NCI-H1930 (cell line): ENCODE results near the gene GJB4.

Experiments
- DNase-seq, 2 experiments: peaks; one replicate each; lab custom pipeline; 2025; lab: John Stamatoyannopoulos, UW

The GJB4 gene

DNA sequence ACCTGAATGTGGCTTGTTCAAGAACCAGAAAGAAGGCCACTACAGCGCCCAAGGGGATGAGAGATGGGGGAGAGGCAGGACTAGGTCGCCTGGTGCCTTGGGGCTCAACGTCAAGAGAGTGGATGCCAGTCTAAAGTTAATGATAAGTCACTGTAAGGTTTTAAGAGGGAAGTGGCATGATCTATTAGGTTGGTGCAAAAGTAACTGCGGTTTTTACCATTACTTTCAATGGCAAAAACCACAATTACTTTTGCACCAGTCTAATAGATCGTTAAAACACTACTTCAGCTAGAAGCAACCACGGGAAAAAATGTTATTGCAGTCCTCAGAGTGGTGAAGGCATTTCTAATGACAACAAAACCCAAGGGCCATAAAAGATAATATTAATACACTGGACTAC lies 18.8 kb downstream of the GJB4 start:
- DNase-seq = no peak

DNA sequence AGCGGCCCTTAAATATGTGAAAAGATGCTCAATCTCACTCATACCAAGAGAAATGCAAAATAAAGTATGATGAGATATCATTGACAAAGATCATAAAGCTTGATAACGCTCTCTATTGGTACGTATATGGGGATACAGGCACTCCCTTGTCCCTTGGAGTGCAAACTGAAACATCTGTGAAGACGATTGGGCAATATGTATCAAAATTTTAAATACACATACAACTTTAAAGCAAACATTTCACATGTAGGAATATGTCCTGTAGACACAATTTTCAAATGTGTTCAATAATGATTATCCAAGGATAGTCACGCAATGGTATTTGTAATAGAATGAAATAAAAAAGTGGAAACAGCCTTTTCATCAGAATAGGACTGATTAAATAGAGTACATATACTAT lies 19.5 kb downstream of the GJB4 start:
- DNase-seq = no peak

DNA sequence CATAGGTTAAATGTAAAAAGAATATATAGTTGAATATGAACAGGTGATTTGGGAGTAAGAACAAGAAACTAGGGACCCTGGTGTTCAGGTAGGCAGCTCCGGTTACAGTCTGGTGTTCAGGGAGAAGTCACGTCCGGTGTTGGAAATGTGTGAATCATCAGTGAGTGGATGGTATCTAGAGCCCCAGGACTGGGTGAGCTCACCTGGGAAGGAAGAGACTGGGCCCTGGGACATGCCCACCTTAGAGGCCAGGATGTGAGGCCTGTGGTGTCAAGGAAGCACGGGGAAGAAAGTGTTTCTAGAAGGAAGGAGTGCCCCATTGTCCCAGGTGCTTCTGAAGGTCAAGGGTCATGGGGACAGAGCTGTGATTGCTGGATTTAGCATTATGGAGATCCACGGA lies 20.0 kb downstream of the GJB4 start:
- DNase-seq = no peak

DNA sequence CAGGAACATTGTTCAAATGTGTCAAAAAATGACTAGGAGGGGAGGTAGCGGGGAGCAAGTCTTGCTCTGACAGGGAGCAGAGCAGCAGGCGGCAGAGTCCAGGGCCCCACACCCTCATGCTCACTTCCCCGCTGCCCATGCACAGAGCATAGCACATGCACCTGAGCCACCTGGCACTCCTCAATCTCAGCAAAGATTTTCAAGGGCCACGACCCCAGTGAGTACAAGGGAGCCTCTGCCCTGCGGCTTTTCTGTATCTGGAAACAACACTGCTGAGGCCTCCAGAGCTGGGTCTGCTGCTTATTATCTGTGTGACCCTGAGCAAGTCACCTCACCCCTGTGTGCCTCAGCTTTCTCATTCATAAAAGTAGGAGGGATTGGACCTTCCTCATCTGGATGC lies 20.4 kb downstream of the GJB4 start:
- no peak for DNase-seq

DNA sequence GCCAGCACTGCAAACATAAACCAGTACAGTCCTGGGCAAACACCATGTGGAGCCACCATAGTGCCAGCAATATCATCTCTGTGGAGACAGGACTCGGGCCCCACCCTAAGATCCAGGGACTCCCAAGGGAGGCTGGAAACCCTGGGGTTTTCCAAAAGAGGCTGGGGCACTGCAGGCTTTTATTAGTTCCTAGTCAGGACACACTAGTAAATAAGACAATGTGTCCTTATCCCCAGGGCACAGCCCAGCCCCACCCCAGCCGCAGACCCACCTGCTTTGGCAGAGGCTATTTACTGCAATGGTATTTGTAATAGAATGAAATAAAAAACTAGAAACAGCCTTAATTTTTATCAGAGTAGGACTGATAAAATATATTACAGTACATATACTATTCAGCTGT lies 21.0 kb downstream of the GJB4 start:
- DNase-seq = no peak

DNA sequence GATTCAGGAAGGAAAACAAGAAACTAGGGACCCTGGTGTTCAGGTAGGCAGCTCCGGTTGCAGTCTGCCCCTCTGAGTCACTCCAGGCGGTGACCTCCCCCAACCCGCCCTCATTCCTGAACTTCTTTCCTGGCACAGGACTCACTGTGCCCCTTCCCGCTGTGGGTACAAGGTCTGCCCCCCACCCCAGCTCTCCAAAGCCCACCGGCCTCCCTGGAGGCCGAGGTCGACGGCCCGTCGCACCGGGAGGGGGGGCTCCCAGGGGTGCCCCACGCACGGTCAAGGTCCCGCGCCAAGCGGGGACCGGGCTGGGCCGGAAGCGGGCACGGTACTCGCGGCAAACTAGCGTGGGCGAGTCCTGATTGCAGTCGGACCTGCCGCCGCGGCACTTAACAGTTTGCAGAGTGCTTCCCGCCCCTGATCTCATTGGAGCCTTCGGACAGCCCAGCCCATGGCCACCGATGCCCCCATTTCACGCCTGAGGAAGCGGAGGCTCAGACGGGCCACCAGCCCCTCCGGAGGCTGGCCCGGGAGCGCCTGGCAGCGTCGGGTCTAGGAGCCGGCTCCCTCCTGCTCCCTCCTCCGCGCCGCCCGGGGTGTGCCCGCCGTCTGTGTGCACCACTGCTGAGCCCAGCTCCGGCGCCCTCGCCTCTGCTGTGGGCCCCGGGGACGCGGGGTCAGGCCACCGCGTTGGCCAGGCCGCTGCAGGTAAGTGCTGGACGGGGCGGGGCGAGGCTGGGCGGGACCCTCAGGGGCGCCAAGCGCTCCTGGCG lies 21.7 kb downstream of the GJB4 start, which contains the start of gene GJB3:
GJB3 (plus strand) TSS at position 144 of the 773 bp plus-strand sequence. CDS start 3,549 bp downstream, outside the sequence.
- peak; percentile 44 to 55 for DNase-seq

DNA sequence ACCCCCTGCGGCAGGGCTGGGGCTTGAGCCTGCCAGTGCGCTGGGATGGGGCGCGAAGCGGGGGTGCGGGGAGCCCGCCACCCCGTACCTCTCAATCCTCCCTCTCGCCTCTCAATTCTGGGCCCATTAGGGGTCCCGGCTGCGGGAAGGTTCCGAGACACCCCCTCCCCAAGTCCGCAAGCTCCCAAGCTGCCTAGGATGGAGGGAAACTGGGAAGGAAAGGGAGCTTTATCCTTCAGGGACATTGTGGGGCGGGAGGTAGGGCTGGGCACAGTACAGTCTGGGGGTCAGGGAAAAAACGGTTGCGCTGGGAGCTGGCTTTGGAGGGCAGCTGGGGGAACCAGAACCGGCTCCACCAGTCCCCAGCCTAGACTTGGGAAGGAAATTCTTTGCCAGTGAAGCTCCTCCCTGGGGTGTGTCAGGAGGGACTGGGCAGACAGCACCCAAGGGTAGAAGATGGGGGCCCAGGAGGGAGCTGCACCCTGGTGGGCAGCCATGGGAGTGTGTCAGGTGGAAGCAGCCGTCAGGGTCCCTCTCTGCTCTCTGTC lies 22.4 kb downstream of the GJB4 start:
- no peak for DNase-seq

DNA sequence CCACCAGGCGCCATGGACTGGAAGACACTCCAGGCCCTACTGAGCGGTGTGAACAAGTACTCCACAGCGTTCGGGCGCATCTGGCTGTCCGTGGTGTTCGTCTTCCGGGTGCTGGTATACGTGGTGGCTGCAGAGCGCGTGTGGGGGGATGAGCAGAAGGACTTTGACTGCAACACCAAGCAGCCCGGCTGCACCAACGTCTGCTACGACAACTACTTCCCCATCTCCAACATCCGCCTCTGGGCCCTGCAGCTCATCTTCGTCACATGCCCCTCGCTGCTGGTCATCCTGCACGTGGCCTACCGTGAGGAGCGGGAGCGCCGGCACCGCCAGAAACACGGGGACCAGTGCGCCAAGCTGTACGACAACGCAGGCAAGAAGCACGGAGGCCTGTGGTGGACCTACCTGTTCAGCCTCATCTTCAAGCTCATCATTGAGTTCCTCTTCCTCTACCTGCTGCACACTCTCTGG lies 25.2 kb downstream of the GJB4 start:
- DNase-seq = no peak

DNA sequence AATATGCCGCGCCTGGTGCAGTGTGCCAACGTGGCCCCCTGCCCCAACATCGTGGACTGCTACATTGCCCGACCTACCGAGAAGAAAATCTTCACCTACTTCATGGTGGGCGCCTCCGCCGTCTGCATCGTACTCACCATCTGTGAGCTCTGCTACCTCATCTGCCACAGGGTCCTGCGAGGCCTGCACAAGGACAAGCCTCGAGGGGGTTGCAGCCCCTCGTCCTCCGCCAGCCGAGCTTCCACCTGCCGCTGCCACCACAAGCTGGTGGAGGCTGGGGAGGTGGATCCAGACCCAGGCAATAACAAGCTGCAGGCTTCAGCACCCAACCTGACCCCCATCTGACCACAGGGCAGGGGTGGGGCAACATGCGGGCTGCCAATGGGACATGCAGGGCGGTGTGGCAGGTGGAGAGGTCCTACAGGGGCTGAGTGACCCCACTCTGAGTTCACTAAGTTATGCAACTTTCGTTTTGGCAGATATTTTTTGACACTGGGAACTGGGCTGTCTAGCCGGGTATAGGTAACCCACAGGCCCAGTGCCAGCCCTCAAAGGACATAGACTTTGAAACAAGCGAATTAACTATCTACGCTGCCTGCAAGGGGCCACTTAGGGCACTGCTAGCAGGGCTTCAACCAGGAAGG lies 25.8 kb downstream of the GJB4 start:
- no peak for DNase-seq

DNA sequence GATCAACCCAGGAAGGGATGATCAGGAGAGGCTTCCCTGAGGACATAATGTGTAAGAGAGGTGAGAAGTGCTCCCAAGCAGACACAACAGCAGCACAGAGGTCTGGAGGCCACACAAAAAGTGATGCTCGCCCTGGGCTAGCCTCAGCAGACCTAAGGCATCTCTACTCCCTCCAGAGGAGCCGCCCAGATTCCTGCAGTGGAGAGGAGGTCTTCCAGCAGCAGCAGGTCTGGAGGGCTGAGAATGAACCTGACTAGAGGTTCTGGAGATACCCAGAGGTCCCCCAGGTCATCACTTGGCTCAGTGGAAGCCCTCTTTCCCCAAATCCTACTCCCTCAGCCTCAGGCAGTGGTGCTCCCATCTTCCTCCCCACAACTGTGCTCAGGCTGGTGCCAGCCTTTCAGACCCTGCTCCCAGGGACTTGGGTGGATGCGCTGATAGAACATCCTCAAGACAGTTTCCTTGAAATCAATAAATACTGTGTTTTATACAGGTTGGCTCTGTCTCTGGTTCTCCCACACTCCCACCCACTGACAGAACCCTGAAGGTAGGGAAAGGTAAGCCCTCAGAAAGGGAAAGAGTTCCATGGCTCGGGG lies 26.4 kb downstream of the GJB4 start:
- no peak for DNase-seq

DNA sequence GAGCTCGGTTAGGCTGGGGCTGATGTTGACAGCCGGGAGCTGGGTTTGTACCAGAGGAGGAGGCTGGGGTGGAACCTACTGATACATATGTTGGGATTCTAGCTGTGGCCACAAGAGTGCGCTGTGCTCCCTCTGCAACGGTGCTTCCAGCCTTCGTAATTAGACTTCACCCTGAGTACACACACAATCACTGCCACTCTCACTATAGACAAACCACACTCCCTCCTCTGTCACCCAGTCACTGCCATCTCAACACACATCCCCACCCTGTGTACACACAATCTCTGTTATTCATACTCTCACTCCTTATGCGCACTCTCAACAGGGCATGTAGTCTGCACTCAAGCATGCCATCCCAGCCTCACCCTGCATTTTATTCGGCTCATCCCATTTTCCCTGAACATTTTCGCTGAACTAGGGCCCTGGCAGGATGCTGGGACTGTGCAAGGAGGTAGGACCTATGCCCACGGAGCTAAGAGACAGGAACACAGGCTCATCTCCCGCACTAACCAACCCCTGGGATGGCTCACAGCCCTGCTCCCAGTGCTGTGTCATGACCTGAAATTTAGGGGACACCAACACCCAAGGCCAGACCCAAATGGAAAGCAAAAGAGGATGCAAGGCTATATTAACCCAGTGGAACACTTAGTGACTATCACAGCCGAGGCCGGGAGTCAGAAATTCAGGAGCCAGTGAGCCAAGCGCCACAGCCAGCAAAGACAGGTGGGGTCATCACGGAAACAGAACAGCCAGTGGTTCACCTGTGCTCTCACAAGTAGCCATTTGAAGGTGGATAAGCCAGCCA lies 27.2 kb downstream of the GJB4 start:
- peak; percentile 23 to 45 for DNase-seq

DNA sequence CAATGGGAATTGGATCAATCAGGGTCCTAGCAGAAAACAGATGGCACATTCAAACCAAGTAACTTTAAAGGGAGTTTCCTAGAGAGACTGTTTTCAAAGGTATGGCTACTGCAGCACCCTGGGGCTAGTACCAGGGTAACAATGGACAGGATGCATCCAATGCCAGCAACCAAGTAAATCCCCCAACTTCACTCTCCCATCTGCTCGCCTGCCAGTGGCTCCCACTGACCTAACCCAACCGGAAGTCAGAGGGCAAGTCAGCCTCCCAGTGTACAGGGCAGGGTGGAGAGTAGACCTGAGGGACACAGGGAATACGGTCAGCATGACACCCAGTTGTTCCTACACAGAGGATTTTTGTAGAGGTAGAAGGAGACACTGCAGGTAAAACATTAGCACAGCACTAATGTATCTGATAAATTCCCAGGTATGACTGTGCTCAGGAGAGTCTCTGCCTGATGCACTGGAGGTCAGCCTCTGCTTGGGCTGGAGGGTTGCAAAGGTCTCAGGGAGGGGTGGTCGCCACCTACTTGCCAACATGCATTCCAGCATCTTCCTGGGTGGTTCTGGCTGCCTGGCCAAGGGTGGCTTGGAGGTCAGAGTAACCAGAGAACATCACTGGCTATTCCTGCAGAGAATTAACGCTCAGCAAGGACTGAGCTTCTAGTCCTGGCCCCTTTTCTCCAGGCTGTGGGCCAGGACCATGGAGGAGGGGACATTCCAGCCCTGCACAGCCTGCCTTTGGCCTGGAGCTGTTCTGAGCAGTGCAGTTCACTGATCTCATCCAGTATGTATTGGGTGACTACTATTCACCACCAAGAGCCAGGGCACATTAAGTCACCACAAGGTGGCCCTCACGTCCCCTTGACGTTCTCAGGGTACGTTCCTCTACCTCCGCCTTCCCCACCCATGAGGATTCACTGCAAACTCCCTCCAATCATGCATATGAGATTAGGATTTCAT lies 28.2 kb downstream of the GJB4 start:
- no peak for DNase-seq

DNA sequence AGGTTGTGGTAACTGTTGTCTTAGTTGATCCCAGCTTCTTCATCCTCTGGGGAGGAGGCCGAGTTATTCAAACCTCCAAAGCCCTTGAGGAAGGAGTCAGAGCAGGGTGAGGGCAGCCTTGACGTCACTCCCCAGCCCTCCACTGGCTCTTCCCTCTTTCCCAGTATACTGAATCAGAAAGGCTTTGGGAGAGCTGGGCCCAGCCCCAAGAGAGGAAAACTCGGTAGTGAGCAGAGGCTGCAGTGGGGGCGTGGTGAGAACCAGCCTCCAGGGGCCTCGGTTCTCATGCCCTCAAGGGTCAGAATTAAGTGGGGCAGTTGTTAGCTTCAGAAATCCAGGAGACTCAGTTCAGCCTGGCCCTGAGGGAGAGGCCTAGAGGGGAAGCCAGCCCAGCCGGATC lies 31.4 kb downstream of the GJB4 start:
- DNase-seq = no peak

DNA sequence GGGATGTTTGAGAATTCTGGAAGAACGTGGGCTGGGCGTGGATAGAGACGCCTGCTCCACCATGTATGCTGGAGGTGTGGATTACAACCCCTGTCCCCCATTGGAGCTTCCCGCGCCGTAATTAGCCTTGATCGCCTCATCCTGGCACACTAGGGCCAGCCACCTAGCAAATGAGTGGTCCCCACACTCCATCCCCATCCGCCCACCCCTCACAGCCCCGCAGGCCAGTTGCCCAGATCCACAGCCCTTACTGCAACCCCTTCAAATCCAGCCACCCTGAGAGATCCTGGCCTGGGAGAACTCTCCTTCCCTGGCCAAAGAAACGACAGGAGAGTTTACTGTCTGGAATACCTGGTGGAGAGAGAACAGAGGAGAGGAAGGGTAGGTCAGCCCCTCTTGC lies 32.9 kb downstream of the GJB4 start:
- DNase-seq = no peak

DNA sequence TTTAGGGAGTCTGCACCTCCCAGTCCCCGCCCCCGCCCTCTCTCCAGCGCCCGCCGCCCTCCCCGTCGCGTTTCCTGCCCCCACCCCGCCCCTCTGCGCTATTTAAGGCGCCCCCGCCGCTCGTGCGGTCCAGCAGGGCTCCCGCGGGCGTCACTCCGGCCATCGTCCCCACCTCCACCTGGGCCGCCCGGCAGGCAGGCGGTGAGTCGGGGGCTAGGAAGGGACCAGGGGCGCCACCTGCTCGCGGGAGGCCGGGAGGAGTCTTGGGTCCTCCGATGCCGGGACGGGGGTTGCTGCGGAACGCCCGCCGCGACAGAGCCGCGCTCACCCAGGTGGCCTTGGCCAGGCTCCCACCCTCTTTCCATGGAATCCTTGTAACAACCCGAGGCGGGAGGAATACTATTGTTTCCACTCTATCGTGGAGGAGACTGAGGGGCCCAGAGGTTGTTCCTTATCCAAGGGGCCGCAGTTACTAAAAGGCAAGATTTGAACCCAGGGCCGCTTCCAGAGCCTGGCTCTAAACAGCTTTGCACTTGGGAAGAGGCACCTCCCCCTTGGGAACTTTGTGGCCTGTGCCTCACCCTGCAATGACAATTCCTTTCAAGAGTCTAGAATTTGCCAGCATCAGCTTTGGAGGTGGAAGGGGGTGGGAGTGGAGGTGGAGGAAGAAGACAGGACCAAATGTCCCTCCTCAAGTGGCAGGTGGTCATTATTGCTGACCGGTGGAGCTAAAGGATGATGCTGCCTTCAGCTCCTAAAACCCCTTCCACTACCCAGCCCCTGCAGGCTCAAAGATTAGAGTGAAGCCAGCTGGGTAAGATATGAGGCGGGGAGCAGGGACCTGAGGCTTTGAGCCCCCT lies 33.6 kb downstream of the GJB4 start, which contains the start of gene GJA4:
GJA4 (plus strand) TSS at position 132 of the 860 bp plus-strand sequence. CDS start 1,215 bp downstream, outside the sequence.
- DNase-seq = no peak

DNA sequence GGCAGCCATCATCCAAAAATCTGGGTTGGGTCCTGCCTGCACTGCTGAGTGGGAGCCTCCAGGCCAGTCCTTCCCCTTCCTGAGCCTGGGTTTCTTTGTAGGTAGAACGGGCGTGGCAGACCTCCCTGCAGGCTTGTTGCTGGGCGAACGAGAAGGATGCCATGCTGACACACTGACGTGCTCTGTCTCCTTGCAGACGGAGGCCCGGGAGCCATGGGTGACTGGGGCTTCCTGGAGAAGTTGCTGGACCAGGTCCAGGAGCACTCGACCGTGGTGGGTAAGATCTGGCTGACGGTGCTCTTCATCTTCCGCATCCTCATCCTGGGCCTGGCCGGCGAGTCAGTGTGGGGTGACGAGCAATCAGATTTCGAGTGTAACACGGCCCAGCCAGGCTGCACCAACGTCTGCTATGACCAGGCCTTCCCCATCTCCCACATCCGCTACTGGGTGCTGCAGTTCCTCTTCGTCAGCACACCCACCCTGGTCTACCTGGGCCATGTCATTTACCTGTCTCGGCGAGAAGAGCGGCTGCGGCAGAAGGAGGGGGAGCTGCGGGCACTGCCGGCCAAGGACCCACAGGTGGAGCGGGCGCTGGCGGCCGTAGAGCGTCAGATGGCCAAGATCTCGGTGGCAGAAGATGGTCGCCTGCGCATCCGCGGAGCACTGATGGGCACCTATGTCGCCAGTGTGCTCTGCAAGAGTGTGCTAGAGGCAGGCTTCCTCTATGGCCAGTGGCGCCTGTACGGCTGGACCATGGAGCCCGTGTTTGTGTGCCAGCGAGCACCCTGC lies 34.7 kb downstream of the GJB4 start:
- no peak for DNase-seq

DNA sequence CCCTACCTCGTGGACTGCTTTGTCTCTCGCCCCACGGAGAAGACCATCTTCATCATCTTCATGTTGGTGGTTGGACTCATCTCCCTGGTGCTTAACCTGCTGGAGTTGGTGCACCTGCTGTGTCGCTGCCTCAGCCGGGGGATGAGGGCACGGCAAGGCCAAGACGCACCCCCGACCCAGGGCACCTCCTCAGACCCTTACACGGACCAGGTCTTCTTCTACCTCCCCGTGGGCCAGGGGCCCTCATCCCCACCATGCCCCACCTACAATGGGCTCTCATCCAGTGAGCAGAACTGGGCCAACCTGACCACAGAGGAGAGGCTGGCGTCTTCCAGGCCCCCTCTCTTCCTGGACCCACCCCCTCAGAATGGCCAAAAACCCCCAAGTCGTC lies 35.2 kb downstream of the GJB4 start:
- no peak for DNase-seq

DNA sequence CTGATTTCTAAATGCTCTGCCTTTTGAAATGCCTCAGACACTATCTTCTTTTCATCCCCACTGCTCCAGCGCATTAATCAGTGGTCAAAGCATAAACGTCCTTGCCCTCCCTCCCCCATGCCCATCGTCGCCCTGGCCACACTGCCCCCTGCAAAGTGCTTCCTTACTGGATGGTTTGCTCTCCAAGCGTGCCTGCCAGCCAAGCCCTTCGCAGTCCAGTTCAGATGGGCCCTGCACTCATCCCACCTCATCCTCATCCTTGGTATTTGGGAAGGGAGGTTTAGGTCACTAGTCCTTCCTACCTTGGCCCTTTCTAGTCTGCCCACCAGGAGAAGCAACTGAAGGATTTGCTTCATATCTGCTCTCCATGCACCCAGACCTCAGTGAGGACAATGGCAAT lies 36.4 kb downstream of the GJB4 start:
- DNase-seq = no peak

DNA sequence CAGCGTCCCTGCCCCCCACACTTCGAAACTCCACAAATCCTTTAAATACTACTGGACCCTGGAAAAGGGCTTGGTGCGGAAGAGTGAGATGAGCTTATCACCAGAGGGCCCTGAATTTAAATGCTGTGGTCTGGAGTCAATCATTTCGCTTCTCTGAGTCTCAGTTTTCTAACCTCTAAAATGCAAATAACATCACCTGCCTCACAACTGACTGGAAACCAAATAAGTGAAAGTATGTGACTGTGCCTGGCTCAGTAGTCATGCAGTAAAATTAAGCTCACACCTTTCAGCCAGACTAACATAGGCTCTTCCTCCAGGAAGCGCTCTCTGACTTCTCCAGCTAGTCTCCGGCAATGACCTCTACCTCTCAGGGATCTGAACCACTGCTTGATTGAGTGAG lies 37.5 kb downstream of the GJB4 start:
- DNase-seq = no peak
